GM21576 (cell line): ENCODE measurements around the gene TNFSF12.

Source experiments
- ATAC-seq: cut with Tn5 transposase; IDR thresholded peaks from one replicate; pipeline ENCODE4 v1.9.1; 2021; ENCODE audit warnings: mild to moderate bottlenecking, moderate library complexity; ENCODE audit not compliant: unreplicated experiment

The TNFSF12 gene

DNA sequence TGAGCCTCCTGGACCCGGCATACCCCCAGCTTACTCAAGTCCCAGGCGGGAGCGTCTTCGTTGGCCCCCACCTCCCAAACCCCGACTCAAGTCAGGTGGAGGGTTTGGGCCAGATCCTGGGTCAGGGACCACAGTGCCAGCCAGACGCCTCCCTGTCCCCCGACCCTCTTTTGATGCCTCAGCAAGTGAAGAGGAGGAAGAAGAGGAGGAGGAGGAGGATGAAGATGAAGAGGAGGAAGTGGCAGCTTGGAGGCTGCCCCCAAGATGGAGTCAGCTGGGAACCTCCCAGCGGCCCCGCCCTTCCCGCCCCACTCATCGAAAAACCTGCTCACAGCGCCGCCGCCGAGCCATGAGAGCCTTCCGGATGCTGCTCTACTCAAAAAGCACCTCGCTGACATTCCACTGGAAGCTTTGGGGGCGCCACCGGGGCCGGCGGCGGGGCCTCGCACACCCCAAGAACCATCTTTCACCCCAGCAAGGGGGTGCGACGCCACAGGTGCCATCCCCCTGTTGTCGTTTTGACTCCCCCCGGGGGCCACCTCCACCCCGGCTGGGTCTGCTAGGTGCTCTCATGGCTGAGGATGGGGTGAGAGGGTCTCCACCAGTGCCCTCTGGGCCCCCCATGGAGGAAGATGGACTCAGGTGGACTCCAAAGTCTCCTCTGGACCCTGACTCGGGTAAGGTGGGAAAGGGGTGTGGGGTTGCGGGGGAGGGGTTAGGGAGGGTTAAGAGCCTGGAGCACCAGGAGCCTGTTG lies 14.4 kb downstream of the TNFSF12 start:
- no peak for ATAC-seq

DNA sequence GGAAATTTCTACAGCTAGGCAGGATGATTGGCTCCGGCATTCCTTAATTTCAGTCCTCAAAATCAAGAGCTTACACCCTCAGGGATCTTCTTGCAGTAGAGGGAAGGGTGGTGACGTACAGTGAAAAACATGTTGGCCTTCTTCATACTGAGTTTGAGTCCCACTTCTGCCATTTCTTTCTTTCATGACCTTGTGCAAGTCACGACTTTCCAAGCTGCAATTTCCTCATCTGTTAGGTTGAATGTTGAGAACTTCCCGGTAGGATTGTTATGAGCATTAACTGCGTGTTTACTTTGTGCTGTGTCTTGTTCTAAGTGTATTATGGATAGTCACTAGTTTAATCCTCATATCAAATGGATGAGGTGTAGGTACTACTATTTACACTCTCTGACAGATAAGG lies 20.7 kb downstream of the TNFSF12 start:
- ATAC-seq: no peak

DNA sequence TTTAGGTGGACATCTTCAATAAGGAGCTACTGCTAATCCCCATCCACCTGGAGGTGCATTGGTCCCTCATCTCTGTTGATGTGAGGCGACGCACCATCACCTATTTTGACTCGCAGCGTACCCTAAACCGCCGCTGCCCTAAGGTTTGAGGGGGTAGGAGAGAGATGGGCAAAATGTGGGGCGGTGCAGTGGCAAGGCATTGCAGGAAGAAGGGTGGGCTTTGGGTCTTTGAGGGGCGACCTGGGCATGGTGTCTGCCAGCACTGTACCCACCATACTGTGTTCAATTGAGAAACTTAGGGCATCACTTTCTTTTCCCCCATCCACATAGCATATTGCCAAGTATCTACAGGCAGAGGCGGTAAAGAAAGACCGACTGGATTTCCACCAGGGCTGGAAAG lies 21.5 kb downstream of the TNFSF12 start:
- no peak for ATAC-seq

DNA sequence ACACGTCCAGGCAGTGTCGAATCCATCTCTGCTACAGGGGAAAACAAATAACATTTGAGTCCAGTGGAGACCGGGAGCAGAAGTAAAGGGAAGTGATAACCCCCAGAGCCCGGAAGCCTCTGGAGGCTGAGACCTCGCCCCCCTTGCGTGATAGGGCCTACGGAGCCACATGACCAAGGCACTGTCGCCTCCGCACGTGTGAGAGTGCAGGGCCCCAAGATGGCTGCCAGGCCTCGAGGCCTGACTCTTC lies 23.4 kb downstream of the TNFSF12 start:
- ATAC-seq: no peak

DNA sequence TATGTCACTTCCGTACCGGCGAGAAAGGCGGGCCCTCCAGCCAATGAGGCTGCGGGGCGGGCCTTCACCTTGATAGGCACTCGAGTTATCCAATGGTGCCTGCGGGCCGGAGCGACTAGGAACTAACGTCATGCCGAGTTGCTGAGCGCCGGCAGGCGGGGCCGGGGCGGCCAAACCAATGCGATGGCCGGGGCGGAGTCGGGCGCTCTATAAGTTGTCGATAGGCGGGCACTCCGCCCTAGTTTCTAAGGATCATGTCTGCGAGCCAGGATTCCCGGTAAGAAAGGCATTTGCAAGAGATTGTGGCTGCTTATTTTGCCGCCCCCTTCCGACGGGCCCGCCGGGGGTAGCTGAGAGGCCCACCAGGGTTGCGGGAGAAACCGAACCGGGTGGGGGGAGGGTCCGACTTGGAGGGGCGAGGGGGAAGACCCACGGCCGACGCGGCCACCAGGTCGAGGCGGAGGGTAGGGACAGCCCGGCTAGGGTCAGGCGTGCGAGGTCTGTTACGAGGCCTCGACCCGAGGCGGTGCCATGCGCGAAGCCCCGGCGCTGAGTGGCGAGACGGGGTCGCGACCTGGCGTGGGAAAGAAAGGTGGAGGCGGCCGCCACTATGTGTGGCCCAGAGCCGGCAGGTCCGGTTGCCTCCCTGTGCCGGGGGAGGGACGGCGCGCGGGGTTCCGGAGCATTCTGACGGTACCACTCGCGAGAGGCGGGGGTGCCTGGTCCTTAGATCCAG lies 23.9 kb downstream of the TNFSF12 start:
- ATAC-seq: peak; percentile 88

DNA sequence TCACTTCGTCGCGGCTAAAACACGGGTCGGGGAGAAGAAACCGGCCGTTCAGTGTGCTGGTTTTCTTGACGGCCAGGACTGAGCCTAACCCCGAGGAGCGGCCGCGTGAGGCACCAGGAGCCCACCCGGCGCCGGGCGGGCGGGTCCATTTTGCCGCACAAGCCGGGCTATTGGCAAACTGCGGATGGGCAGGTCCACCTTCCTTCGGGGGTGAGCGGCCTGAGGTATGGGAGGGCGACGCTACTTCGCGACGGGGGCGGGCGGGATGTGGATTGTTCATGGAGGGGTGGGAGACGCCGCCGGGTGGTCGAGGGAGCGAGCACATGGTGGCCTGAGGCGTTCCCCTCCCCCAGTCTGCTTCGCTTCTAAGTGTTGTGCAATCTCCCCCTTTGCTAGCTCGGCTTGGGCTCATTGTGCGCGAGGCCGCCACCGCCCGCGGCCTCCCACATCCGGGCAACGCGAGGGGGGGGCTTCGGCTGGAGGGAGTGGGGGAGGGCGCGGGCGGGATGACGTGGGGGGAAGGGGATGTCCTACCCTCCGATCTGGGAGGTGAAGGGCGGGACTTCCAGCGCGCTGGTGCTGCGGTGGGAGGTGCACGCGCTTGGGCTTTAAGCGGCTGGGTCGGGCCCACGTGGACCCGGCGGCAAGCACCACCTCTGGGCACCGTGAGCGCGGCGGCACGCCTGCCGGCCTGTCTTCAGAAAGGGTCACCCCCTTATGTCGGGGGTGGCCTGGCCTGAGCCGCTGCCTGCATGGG lies 24.6 kb downstream of the TNFSF12 start:
- peak; percentile 23 for ATAC-seq

DNA sequence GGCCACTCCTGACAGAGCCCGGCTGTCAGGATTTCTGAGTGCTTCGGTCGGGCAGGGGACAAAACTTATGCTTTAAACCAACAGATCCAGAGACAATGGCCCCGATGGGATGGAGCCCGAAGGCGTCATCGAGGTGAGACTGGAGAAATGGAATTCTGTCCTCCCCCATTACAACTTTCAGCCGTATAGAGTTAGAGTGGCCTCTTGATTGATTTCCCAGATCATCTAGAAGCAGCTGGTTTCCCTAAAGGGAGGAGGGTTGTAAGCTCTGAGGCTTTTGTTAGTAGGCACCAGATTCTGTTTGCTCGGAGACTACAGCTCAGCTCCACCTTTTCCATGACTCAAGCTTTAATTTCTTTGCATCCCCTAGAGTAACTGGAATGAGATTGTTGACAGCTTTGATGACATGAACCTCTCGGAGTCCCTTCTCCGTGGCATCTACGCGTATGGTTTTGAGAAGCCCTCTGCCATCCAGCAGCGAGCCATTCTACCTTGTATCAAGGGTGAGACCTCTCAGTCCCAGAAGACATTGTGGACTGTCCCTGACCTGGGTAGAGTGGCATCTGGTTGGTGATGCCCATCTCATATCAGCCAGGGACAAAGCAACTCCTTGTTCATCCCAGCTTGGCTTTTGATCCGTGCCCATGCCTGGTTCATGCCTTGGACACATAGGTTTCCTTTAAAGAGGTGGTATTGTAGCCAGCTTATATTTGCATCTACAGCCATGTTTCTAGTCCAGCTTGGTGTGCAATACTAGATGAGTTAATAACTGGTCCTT lies 25.5 kb downstream of the TNFSF12 start:
- no peak for ATAC-seq

GRCh38 chr17:7575481-7575883 lies 26.6 kb downstream of the TNFSF12 start:
- no peak for ATAC-seq

- no peak for ATAC-seq
Measured at GRCh38 chr17:7575959-7576358, 27.1 kb downstream of the TNFSF12 start.

DNA sequence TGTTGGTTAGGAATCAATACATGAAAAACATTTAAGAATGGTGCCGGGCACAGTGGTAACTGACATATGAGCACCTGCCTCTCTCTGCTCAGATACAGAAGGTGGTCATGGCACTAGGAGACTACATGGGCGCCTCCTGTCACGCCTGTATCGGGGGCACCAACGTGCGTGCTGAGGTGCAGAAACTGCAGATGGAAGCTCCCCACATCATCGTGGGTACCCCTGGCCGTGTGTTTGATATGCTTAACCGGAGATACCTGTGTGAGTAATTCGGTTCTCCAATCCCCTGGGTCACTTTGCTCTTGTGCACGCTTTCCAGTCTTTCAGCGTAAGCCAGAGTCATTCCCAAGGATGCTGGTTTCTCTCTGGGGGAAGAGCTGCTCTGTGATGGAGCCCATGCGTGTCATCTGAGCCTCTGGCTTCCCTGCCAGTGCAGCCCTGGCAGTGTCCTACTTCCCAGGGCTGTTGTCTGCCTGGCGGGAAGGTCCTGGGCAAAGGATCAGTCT lies 27.6 kb downstream of the TNFSF12 start:
- ATAC-seq: no peak

DNA sequence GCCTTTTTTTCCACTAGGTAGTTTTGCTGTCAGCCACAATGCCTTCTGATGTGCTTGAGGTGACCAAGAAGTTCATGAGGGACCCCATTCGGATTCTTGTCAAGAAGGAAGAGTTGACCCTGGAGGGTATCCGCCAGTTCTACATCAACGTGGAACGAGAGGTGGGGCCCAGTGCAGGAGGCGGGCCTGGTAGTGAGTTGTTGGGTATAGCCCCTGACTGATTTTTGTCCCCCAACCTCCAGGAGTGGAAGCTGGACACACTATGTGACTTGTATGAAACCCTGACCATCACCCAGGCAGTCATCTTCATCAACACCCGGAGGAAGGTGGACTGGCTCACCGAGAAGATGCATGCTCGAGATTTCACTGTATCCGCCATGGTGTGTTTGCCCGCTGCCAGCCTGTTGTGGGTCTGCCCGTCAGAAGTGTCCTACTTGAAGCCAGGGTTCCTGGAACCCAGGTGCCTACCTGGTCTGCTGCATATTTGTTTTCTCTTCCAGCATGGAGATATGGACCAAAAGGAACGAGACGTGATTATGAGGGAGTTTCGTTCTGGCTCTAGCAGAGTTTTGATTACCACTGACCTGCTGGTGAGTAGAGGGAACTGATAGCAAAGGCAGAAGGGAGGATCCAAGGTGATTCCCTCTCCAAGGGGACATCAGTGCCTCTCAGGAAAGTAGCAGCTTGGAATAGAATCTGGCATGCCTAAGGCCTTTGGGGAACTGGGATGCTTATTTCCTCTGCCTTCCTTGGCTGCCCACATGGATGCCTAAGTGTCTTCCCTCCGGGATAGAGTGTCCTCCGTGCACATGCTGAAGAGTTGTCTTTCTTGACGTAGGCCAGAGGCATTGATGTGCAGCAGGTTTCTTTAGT lies 28.7 kb downstream of the TNFSF12 start:
- ATAC-seq: no peak

- ATAC-seq: peak; percentile 44
Measured at GRCh38 chr17:7579001-7579833, 30.4 kb downstream of the TNFSF12 start, which contains the start of gene CD68. Gene CD68, plus strand, starts transcription at chr17:7579638. Its CDS starts 40 bp downstream, at chr17:7579678.

GRCh38 chr17:7579834-7580603 lies 31.2 kb downstream of the TNFSF12 start:
- ATAC-seq: no peak

GRCh38 chr17:7580604-7581575 lies 32.0 kb downstream of the TNFSF12 start:
- ATAC-seq: no peak

DNA sequence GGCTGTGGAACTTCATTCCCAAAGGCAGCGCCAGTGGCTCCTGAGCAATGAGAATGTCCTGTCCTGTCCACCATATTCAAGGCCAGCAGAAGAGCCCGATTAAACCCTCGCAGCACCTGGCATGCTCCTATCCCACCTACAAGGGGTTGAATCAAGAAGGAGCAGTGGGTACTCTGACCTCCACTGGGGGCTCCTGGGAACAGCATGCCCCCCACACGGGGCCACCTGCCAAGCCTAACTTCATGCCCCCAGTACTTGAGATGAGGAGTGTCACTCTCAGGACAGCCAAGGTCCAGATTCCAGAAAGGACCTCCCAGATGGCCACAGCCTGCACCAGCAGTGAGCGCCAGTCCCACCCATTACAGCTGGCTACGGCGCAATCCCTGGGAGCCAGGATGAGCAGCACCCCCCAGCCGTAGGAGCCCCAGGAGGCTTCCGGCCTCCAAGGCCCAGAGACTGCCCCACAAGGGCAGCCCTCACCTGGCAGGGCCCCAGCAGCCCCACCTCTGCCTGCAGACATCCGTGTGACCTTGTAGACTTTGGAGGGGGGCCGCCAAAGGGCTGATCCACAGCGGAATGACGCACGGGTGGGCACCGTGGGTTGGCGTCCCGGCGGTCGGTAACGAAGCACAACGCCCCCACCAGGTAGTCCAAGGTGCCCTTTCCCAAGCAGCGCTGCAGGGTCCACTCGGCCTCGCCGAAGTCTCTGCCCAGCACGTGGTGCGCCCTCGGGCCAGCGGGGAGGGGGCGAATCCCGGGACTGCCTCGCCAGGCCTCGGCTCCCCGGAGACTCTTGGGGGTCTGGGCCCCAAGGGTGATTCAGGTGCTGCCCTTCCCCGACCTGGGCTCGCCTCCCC lies 33.8 kb downstream of the TNFSF12 start:
- no peak for ATAC-seq
